Lower leg skin (tissue), 4 donors: ENCODE data around the gene ARHGAP10. TPM values are rescaled to one million over a fixed set of nuclear protein-coding genes. Genes with fewer than 3 reads are reported as not detected.

Experiments
- DNase-seq, 2 donors: peaks; one replicate each; pipeline ENCODE4 v3.0.0-alpha.2; 2019; ENCODE audit warnings: low spot score in 2 of 2
- H3K4me3 ChIP-seq: fragments of 200-600 bp; sonication (generic); 2 replicates; pipeline ENCODE4 v1.5.1; 2017; ENCODE audit warnings: mild to moderate bottlenecking, low read depth; ENCODE audit not compliant: poor library complexity, severe bottlenecking
- CTCF ChIP-seq, 3 donors: fragments of 450-650 bp; IDR thresholded peaks; one replicate each; pipeline ENCODE4 v1.5.1; 2016; ENCODE audit warnings: antibody characterized with exemption in 3 of 3, mild to moderate bottlenecking in 3 of 3, moderate library complexity in 2 of 3
- POLR2A ChIP-seq, 2 donors: fragments of 450-650 bp; IDR thresholded peaks; one replicate each; pipeline ENCODE4 v1.6.1; 2016 to 2017; ENCODE audit warnings: antibody characterized with exemption in 2 of 2, mild to moderate bottlenecking in 1 of 2, moderate library complexity in 1 of 2
- WGBS, 2 donors: methylation state at CpG; one replicate each; pipeline ENCODE4 v1.1.5; 2018; 5-methylcytosine and 5-hydroxymethylcytosine counted together
- intact Hi-C: fragments of 100-400 bp; cut with DNase I; formaldehyde crosslinking; loops from one replicate; pipeline ENCODE4 v1.15.0; 2023; ENCODE audit warnings: low total_unique reads
- total RNA-seq, 4 donors: library from RNA; depleted of rRNA; stranded (reverse); fragments of >200 nt; gene quantifications; one replicate each; pipeline ENCODE4 v1.1.0, GENCODE V29; 2016

The ARHGAP10 gene
- total RNA-seq, 4 donors from 2014 or later: 30.6 to 45.8 (median 37.9) TPM

- no peak for DNase-seq
- intact Hi-C loops: no loop called here
- TF ChIP-seq POLR2A (IDR thresholded peaks at IDR 0.05) (no peak), CTCF (IDR thresholded peaks at IDR 0.05) (no peak)
- H3K4me3 ChIP-seq: no peak overlapping the region
- 84 to 95% methylated on average over 11 of the region's 11 CpGs for WGBS, 2 donors
Observed at GRCh38 chr4:148006001-148006400, 274.1 kb downstream of the ARHGAP10 start.

GRCh38 chr4:148007314-148007760, 275.4 kb downstream of the ARHGAP10 start:
- 52 to 57% methylated on average over 7 of the region's 7 CpGs for WGBS, 2 donors
- DNase-seq: no peak

GRCh38 chr4:148007792-148008191, 275.9 kb downstream of the ARHGAP10 start:
- DNase-seq: no peak
- TF ChIP-seq CTCF (IDR thresholded peaks at IDR 0.05) (no peak), POLR2A (IDR thresholded peaks at IDR 0.05) (no peak)
- no peak overlapping the region for H3K4me3 ChIP-seq
- WGBS, 2 donors: 59 to 68% methylated on average over 3 of the region's 3 CpGs
- intact Hi-C loops: no loop called here

More at GRCh38 chr4:148007314-148007760, 275.4 kb downstream of the ARHGAP10 start:
- intact Hi-C loops: no loop called here
- TF ChIP-seq CTCF (IDR thresholded peaks at IDR 0.05) (no peak), POLR2A (IDR thresholded peaks at IDR 0.05) (no peak)
- no peak overlapping the region for H3K4me3 ChIP-seq

- no peak for TF ChIP-seq POLR2A (IDR thresholded peaks at IDR 0.05)
- no peak for TF ChIP-seq CTCF (IDR thresholded peaks at IDR 0.05)
- intact Hi-C loops: no loop called here
- DNase-seq: no peak
- 65 to 79% methylated on average over 2 of the region's 2 CpGs for WGBS, 2 donors
- no peak overlapping the region for H3K4me3 ChIP-seq
Observed at GRCh38 chr4:148015058-148015457, 283.2 kb downstream of the ARHGAP10 start.

- TF ChIP-seq CTCF (IDR thresholded peaks at IDR 0.05) (no peak), POLR2A (IDR thresholded peaks at IDR 0.05) (no peak)
- DNase-seq: no peak
- H3K4me3 ChIP-seq: no peak overlapping the region
- WGBS, 2 donors: 95 to 98% methylated on average over 8 of the region's 8 CpGs
- intact Hi-C loops: no loop called here
Observed at GRCh38 chr4:148015468-148015867, 283.6 kb downstream of the ARHGAP10 start.

GRCh38 chr4:148016063-148016637, 284.3 kb downstream of the ARHGAP10 start:
- H3K4me3 ChIP-seq: no peak overlapping the region
- DNase-seq: no peak
- TF ChIP-seq CTCF (IDR thresholded peaks at IDR 0.05) (no peak), POLR2A (IDR thresholded peaks at IDR 0.05) (no peak)
- intact Hi-C loops: no loop called here
- 87 to 91% methylated on average over 6 of the region's 6 CpGs for WGBS, 2 donors
